AG08396 (cell line): ENCODE results near the gene GCNA.
"Not testable (repeated sequence)": the region's sequence is repeated elsewhere in the genome, so short reads cannot be mapped to it uniquely, and the experiment has no call there.

Experiments
- DNase-seq: peaks from one replicate; pipeline ENCODE4 v3.0.0; 2012; ENCODE audit warnings: low spot score, mixed read lengths

The GCNA gene

DNA sequence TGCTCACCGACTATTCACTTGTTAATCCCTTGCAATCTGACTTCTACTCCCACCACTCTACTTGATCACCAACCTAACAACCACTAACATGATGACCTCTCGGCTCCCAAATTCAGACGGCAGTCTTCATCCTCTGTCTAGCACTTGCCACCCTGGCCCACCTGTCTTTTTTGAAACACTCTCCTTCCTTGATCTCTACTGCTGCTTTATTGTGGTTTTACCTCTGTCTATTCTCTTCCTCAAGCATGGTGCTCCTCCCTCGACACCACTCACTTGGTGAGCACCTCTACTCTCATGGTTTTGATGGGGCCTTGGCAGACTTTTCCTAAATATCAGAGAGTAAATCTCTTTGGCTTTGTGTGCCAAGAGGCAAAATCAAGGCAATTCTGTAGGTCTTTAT is 61.8 kb downstream of the GCNA start:
- no peak for DNase-seq

DNA sequence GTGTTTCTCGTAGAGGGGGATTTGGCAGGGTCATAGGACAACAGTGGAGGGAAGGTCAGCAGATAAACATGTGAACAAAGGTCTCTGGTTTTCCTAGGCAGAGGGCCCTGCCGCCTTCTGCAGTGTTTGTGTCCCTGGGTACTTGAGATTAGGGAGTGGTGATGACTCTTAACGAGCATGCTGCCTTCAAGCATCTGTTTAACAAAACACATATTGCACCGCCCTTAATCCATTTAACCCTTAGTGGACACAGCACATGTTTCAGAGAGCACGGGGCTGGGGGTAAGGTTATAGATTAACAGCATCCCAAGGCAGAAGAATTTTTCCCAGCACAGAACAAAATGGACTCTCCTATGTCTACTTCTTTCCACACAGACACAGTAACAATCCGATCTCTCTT is 66.2 kb downstream of the GCNA start:
- not testable (repeated sequence) for DNase-seq

- DNase-seq = no peak
These were observed 72.2 kb downstream of the GCNA start for GRCh38 chrX:71650333-71650969.

DNA sequence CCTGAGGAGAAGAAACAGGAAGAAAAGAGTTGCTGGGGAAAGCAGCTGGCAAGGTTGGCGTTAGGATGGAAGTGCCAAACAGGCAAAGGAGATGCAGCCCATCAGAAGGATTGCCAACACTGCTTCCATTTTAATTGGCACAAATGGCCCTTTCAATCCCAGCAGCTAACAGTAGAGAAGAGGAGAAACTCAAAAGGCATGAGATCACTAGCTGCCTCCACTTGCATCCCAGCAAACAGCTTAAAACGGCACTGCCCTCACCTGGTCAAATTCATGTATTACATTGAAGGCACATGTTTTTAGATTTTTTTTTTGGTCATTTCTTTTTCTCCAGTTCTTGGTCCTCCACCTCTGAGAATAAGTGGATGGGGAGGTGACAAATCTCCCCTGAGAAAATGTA is 74.2 kb downstream of the GCNA start:
- peak; percentile 68 for DNase-seq

DNA sequence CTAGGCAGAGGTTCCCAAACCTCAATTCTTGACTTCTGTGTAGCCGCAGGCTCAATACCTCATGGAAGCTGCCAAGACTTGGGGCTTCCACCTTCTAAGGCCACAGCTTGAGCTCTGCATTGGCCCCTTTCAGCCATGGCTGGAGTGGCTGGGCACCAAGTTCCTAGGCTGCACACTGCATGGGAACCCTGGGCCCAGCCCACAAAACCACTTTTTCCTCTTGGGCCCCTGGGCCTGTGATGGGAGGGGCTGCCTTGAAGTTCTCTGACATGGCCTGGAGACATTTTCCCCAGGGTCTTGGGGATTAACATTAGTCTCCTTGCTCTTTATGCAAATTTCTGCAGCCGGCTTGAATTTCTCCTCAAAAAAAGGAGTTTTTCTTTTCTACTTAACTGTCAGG is 75.1 kb downstream of the GCNA start:
- DNase-seq = no peak

GRCh38 chrX:71657267-71657666 is 79.0 kb downstream of the GCNA start:
- DNase-seq = no peak

DNA sequence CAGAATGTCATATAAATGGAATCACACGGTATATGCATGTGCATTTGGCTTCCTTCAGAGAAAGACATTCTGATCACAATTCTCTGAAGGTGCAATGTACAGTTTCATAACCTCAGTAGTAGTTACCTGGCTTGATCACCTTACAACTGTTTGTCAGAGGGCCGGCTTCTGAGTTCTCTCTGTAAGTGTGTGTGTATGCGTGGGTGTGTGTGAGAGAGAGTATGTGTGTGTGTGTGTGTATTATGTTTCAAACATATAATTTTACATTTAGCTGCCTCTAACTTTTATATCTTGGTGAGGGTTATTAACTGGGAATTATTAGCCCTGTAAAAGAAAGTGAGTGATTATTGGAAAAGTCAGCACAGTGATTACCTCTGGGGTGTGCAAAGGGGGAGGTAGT is 81.1 kb downstream of the GCNA start:
- DNase-seq = no peak

- no peak for DNase-seq
These were observed 81.7 kb downstream of the GCNA start for GRCh38 chrX:71659959-71660358.

GRCh38 chrX:71660562-71661416 is 82.6 kb downstream of the GCNA start:
- no peak for DNase-seq

GRCh38 chrX:71661919-71662318 is 83.7 kb downstream of the GCNA start:
- DNase-seq = no peak

DNA sequence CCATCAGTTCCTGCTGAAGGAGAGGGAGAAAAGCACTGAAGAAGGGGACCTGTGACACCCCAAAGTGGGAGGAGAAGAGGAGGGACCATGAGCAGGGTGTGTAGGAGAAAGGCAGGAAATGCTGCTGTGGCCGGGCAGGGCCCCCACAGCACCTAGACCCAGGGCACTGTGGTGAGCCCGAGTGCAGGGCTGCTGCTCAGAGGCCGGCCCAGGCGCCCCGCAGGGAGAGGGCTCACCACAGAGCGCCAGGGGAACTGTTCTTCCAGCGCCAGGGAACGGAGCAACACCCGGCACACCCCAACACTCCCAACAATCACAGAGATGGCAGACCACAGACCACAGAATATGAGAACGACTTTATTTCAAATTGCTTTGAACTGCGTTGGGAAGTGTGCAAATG is 84.4 kb downstream of the GCNA start:
- not testable (repeated sequence) for DNase-seq
